ENCODE measurements around the gene ENPP3.

The ENPP3 gene

DNA sequence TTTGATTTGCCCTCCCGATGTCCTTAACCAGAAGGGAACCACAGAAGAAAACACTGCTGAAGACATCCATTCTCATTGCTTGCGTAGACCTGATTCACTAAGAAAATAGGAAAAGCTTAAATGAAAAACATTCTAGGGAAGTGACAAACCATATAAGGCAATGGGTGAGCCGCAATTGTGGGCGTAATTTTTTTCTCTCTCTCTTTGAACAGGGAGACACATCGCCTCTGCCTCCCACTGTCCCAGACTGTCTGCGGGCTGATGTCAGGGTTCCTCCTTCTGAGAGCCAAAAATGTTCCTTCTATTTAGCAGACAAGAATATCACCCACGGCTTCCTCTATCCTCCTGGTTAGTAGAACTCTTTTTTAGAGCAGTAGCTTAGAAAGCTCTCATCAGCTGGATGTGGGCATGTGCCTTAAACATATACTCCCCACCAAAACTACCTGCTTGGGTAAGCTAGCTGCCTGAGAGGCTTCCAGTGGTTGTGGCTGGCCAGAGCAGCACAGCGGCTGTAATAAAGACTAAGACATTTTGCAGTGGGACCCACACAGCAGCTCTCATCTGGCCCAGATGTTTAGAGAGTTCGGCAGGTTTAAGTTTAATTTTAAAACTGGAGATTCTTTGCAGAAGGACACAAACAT is 96.4 kb downstream of the ENPP3 start:
- Histone ChIP-seq H3K4me1 (peaks cover 6% of the 10 kb centered on the region; the same call in 1 of the 2 replicates), H3K4me3 (no peak overlapping the region), H3K9me3 (no peaks in the 10 kb centered on the region), H3K36me3 (no peaks in the 10 kb centered on the region), H3K27me3 (no peaks in the 10 kb centered on the region), H4K20me1 (no peaks in the 10 kb centered on the region), H3K4me2 (no peak overlapping the region), H3K27ac (no peak overlapping the region), H3K9ac (no peak overlapping the region)
- TF ChIP-seq Cebpa-rat (IDR thresholded peaks at IDR 0.05), result no peak

- Histone ChIP-seq H3K4me2 (no peak overlapping the region), H3K9me3 (no peaks in the 10 kb centered on the region), H3K9ac (no peak overlapping the region), H3K27ac (no peak overlapping the region), H3K4me3 (no peak overlapping the region), H3K27me3 (no peaks in the 10 kb centered on the region), H4K20me1 (no peaks in the 10 kb centered on the region), H3K36me3 (no peaks in the 10 kb centered on the region), H3K4me1 (peaks cover 6% of the 10 kb centered on the region; the same call in 1 of the 2 replicates)
- no peak for TF ChIP-seq Cebpa-rat (IDR thresholded peaks at IDR 0.05)
Measured at GRCh38 chr6:131736003-131736596, 99.0 kb downstream of the ENPP3 start.

- no peak for TF ChIP-seq Cebpa-rat (IDR thresholded peaks at IDR 0.05)
- Histone ChIP-seq H3K27me3 (no peaks in the 10 kb centered on the region), H3K27ac (no peak overlapping the region), H4K20me1 (no peaks in the 10 kb centered on the region), H3K4me2 (no peak overlapping the region), H3K4me3 (no peak overlapping the region), H3K9me3 (no peaks in the 10 kb centered on the region), H3K9ac (no peak overlapping the region), H3K4me1 (peaks cover 7% of the 10 kb centered on the region), H3K36me3 (no peaks in the 10 kb centered on the region)
Measured at GRCh38 chr6:131736811-131737210, 99.7 kb downstream of the ENPP3 start.

GRCh38 chr6:131739136-131739535 is 102.0 kb downstream of the ENPP3 start:
- Histone ChIP-seq H3K36me3 (no peaks in the 10 kb centered on the region), H3K4me1 (peaks cover 6% of the 10 kb centered on the region), H3K27ac (no peak overlapping the region), H3K9me3 (no peaks in the 10 kb centered on the region), H3K4me3 (no peak overlapping the region), H3K27me3 (no peaks in the 10 kb centered on the region), H3K9ac (no peak overlapping the region), H3K4me2 (no peak overlapping the region), H4K20me1 (no peaks in the 10 kb centered on the region)
- TF ChIP-seq Cebpa-rat (IDR thresholded peaks at IDR 0.05), result no peak

DNA sequence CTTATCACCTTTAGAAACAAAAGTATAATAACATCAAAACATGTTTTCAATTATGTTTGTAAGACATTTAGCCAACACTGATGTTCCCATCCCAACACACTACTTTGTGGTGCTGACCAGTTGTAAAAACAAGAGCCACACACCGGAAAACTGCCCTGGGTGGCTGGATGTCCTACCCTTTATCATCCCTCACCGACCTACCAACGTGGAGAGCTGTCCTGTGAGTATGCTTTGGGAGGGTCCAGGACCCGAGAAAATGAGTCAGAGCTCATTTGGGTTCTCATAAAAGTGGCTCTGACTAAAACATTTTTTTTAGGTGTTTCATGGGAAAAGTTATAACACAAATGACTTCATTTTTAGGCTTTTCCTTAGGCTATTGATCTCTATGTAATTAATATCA is 103.1 kb downstream of the ENPP3 start:
- H3K9ac ChIP-seq, result no peak overlapping the region
- no peak overlapping the region for H3K27ac ChIP-seq
- H3K4me3 ChIP-seq, result no peak overlapping the region
- no peaks in the 10 kb centered on the region for H3K9me3 ChIP-seq
- no peaks in the 10 kb centered on the region for H4K20me1 ChIP-seq
- TF ChIP-seq Cebpa-rat (IDR thresholded peaks at IDR 0.05), result no peak
- no peaks in the 10 kb centered on the region for H3K36me3 ChIP-seq
- no peaks in the 10 kb centered on the region for H3K27me3 ChIP-seq
- peaks cover 5% of the 10 kb centered on the region; the same call in 1 of the 2 replicates for H3K4me1 ChIP-seq
- H3K4me2 ChIP-seq, result no peak overlapping the region

DNA sequence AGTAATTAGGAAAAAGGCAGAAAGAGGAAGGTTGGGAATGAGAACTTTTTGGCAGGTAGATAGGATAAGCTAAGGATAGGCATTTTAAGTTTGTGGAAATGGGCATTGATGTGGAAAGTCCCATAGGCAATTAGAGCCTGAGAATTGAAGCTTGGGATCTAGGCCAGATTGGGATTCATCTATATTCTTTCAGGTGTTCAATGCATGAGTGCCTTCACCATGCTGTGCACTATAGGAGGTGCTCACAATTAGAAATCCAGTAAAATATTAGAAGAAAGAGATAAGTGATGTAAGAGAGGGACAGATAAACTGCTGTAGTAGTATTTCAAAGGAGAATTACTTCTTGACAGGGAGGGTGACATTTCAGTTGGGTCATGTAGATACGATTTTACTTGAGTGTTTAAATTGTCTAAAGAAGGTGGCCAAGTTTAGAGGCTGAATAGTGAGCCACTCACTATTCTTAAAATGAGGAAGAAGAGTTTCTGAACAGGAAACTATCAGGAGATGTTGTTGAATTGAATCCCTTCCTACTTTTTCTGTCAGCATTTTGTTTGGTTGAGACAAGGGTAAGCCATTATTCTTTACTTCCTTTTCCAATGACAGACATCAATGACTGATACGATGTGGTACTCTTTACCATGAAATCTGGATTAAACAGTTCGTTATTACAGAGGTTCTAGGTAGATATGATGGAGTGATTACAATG is 104.7 kb downstream of the ENPP3 start:
- no peak for TF ChIP-seq Cebpa-rat (IDR thresholded peaks at IDR 0.05)
- no peak overlapping the region for H3K4me2 ChIP-seq

GRCh38 chr6:131744432-131745287 is 107.6 kb downstream of the ENPP3 start:
- peaks cover 5% of the 10 kb centered on the region; the same call in 1 of the 2 replicates for H3K4me1 ChIP-seq

More for the DNA sequence above, 104.7 kb downstream of the ENPP3 start:
- no peaks in the 10 kb centered on the region for H3K36me3 ChIP-seq
- no peaks in the 10 kb centered on the region for H3K9me3 ChIP-seq
- no peaks in the 10 kb centered on the region for H3K27me3 ChIP-seq
- no peaks in the 10 kb centered on the region for H4K20me1 ChIP-seq
- no peak overlapping the region for H3K9ac ChIP-seq
- H3K4me1 ChIP-seq, result peaks cover 5% of the 10 kb centered on the region; the same call in 1 of the 2 replicates
- H3K27ac ChIP-seq, result no peak overlapping the region
- H3K4me3 ChIP-seq, result no peak overlapping the region

GRCh38 chr6:131745476-131745875 is 108.4 kb downstream of the ENPP3 start:
- Histone ChIP-seq H3K36me3 (no peaks in the 10 kb centered on the region), H3K4me3 (no peak overlapping the region), H3K4me2 (no peak overlapping the region), H3K27me3 (no peaks in the 10 kb centered on the region), H4K20me1 (no peaks in the 10 kb centered on the region), H3K9me3 (no peaks in the 10 kb centered on the region), H3K4me1 (peaks cover 5% of the 10 kb centered on the region; the same call in 1 of the 2 replicates), H3K27ac (no peak overlapping the region), H3K9ac (no peak overlapping the region)
- TF ChIP-seq Cebpa-rat (IDR thresholded peaks at IDR 0.05), result no peak

More at GRCh38 chr6:131744432-131745287, 107.6 kb downstream of the ENPP3 start:
- Histone ChIP-seq H3K9me3 (no peaks in the 10 kb centered on the region), H4K20me1 (no peaks in the 10 kb centered on the region), H3K27ac (no peak overlapping the region), H3K27me3 (no peaks in the 10 kb centered on the region), H3K4me2 (no peak overlapping the region), H3K9ac (no peak overlapping the region), H3K4me3 (no peak overlapping the region), H3K36me3 (no peaks in the 10 kb centered on the region)
- no peak for TF ChIP-seq Cebpa-rat (IDR thresholded peaks at IDR 0.05)

GRCh38 chr6:131747821-131748353 is 110.8 kb downstream of the ENPP3 start:
- H3K9me3 ChIP-seq, result no peaks in the 10 kb centered on the region
- H3K4me2 ChIP-seq, result no peak overlapping the region
- H3K9ac ChIP-seq, result no peak overlapping the region
- no peaks in the 10 kb centered on the region for H3K36me3 ChIP-seq
- TF ChIP-seq Cebpa-rat (IDR thresholded peaks at IDR 0.05), result no peak
- H4K20me1 ChIP-seq, result no peaks in the 10 kb centered on the region
- no peak overlapping the region for H3K27ac ChIP-seq
- H3K27me3 ChIP-seq, result no peaks in the 10 kb centered on the region
- H3K4me3 ChIP-seq, result no peak overlapping the region
- H3K4me1 ChIP-seq, result no peaks in the 10 kb centered on the region
